HG03442 (cell line): Measurements from ENCODE around the gene LTBP1.

ENCODE experiments used
- ATAC-seq: cut with Tn5 transposase; IDR thresholded peaks from one replicate; pipeline ENCODE4 v1.9.1; 2021; ENCODE audit warnings: mild to moderate bottlenecking, moderate library complexity; ENCODE audit not compliant: unreplicated experiment

LTBP1 gene

DNA sequence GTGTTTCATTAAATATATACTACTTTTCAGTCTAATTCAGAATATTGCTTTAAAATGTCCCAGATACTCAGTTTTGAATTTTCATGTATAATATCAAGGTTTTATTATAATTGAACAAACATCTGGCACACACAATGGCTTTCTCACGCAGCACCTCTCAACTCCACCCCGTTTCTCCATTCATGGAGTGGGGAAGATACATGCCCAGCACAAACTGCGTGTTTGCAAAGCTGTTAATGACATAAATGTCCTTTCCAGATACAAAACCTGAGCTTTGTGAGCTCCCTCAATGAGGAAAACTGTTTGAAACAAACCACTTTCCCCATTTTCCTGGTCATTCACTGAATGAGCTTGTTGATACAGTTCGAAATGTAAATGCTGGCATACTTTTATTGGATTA, 379.3 kb downstream of the LTBP1 start:
- ATAC-seq: no peak

DNA sequence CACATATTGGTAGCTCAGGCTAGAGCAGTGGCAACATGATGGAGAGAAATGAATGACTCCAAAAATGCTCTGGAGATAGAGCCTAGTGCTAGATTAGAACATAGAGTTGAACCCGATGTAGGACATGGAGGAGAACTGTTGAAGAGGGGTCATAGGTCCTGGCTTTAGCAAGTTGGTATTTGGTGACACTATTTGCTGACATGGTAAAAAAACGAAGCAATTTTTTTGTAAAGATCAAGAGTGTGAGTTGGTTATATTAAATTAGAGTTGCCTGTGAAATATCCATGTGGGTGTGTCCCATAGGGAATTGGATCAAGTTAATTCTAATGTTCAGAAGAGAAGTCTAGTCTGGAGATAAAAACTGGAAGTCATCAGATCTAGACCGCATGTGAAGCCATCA, 386.7 kb downstream of the LTBP1 start:
- no peak for ATAC-seq

DNA sequence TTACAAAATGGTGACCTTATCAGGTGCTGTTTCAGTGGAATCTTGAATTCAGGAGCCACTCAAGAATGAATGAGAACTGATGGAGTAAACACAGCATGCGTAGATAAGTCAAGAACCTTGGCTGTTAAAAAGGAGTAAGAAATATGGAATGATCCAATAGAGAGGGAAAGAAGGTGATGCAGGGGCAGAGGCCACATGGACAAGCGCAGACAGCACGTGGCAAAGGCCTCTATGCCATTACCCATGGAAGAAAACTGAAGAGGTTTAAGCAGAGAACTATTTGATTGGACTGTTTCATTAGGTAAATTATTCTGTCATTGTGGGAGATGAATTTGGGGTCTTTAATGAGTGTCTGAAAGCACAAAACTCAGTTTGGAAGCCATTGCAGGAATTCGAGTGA, 387.3 kb downstream of the LTBP1 start:
- no peak for ATAC-seq

DNA sequence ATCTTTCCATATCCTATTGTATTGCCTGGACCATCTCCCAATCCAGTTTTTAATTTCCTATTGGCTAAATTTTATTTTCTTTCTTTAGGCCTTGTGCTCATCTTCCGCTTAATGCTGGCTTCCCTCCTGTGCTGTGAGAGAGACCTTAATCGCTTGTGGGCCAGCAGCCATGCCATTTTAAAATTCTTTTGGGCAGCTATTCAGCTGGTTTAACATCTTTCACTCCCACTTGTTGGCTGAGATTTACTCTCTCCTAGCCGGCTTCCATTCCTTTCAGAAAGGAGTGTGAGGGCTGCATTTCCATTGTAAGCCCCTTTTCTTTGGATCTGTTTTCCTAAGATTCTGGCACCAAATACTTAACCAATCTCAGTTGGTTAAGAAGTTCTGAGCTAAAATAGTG, 388.8 kb downstream of the LTBP1 start:
- ATAC-seq: no peak

DNA sequence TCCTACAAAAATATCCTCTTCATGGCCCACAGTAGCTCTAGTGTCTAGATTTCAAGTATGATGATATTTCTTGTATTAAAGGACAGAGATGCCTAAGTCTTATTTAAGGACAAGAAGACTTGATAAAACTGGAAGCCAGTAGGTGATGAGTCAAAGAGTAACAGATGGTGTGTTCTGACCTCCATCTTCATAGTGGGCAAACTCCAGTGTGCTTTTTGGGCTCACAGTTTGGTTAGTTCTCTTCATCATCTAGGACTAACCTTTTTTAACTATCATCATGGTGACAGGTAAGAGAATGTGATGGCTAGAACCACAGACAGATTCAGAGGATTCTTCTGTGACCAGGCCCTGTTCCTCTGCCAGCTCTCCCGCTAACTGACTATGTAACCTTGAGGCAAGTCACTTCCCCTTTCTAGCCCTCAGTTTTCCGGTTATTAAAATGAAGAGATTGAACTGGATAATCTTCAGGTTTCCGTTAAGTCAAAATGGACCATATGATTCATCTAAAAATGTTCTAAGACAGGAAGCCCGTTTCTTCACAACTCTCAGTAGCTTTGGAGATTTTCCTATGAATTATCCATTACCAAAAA, 389.4 kb downstream of the LTBP1 start:
- ATAC-seq: no peak

DNA sequence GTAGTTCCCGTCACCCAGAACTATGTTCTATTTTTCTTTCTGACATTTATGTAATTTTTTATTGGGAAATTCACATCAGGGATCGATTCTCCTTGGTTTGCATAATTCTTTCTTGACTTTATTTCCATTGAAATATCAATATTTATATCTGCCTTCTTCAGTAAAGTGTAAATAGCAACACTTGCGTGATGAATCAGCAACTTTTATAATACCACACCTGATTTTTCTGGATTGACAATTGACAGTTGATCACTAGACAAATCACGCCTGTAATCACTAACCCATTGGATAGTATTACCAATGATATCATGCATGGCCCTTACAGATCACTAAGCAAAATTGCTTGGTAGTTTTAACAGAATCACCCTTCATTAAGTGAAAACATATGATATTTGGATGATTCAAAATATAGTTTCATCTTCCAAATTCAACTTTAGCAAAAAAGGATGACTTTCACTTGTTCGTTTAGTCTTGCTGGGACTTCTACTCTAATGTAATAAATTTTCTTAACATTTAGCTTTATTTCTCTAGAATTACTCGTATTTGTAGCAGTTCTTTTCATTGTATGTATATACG, 390.7 kb downstream of the LTBP1 start:
- no peak for ATAC-seq

DNA sequence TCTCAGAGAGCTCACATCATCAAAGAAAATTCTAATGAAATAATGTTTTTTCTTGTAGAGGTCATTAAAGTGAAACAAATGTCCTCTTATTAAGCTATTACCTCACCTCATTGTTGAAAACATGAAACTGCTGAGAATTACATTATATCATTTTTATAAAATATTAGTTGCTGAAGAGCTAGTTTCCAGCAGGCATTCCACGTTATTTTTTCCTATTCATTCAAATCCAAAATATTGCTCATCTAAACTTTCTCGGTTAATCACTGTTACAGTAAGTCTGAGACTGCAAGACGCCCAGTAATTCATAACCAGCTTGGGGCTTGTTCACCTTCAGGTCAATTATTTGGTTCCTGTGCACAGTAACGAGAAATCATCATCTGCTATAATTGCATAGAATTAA, 391.2 kb downstream of the LTBP1 start:
- no peak for ATAC-seq

DNA sequence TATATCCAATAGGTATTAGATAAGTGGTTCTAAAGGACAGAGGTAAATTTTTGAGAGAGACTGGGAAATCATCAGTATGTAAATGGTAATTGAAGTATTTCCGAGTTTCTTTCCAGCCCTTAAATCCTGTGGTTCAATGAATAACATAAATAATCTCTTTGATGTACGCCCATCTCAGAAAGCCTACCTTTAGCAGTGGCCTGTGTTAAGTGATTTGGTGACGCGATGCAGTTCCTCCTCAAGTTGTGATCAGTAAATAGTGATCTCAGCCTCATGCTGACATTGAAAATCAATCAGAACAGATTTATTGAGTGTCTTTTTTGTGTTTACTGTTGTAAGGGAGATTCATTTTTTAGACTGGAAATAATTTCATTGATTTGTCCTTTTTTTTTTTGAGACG, 392.5 kb downstream of the LTBP1 start:
- ATAC-seq: no peak

DNA sequence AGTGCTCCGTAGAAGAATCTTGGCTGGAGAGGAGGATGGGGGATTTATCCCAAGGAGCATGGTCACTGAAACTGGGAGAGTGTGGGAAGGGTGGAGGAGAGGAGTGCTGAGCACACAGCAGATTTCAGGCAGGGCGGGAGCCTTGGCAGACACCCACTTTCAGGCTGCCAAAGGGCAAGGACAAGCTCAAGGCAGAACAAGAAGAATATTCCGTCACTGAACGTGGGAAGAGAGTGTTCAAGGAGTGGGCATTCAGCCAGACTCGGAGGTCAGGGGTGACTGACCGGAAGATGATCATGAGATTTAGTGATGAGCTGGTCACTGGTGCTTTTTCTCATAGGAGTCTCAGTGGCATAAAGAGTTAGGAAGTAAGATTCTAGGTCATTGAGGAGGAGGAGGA, 393.5 kb downstream of the LTBP1 start:
- no peak for ATAC-seq

DNA sequence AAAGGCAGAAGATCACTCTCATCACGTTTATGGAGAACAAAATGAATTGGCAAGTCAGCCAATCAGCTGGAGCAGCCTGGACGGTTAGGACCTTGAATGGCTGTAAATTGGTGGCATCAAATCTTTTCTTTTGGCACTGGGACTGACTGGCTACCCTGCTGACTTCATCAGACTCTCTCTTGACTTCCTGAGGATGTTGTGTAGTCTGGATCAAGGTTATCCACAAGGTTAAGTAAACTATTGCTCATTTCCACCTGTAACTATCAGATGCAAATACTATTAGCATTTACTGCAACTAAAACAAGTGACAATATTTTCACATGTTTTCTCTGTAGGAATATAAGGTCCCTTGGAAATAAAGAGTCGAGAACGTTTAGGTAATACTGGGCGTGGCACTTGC, 395.4 kb downstream of the LTBP1 start:
- no peak for ATAC-seq

DNA sequence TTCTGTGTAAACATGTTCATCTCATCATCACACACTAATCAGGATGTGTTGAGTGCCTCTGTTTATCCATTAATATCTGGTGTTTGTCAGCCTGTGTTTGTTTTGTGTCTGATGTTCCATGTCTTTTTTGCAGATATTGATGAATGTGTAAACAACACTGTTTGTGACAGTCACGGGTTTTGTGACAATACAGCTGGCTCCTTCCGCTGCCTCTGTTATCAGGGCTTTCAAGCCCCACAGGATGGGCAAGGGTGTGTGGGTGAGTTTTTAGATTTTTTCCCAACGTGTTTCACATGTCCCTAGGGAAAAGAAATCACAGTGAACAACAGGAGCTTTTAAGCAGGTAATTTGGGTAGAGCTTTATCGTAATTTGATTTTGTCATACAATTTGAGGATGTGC, 396.0 kb downstream of the LTBP1 start:
- ATAC-seq: no peak

DNA sequence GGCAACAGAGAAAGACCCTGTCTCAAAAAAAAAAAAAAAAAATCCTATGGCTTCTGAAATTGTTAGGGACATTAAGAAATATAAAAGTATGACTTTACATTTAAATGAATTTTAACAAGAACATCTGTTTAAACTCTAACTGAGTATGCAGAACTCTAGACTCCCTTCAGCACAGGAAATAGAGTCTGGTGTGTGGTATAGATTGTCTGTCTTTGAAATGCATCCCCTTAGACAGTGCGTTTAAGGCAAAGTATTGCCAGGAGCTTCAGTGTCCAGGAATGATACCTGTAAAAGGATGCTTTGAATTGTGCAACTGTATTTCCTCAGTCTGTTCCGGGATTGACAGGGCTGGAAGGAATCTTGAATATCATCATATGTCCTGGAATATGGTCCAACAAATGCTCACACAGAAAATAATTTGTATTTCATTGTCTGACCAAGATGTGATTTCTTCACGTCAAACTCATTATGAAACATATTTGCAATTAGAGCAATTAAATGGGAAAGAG, 396.7 kb downstream of the LTBP1 start:
- no peak for ATAC-seq

DNA sequence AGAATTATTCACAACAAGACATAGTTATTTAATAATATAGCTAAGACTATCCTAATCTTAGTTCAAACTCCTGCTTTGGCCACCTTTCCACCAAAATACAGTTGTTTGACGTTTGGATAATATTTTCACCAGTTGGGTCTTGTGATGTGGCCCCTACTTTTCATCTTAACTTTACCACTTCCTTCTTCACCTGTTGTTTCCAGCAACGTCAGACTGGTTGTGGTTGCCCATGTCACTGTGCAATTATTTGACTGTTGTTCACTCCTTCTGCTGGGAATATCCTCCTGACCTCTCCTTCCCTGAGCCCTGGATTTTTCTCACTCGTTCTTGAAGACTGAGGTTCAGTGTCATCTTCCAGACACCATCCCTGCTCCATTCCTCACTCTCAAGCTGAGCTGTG, 397.5 kb downstream of the LTBP1 start:
- no peak for ATAC-seq

DNA sequence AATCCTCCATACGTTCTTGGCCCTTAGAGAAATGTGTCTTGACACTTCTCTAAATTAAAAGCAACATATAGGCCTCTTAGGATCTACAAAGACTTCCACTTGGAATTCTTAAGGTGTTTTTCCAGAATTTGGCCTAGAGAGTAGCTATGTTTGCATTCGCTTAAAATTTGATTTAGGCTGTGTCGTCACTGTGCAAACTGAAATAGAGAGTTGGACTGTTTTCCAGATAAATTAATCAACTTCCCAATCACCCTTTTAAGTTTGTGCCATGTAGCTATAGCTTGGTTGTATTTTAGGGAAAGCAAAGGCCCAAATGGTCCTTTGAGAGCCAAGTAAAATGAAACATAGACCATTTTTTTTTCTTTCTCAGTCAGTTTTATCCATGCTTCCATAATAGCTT, 401.1 kb downstream of the LTBP1 start:
- ATAC-seq: no peak

DNA sequence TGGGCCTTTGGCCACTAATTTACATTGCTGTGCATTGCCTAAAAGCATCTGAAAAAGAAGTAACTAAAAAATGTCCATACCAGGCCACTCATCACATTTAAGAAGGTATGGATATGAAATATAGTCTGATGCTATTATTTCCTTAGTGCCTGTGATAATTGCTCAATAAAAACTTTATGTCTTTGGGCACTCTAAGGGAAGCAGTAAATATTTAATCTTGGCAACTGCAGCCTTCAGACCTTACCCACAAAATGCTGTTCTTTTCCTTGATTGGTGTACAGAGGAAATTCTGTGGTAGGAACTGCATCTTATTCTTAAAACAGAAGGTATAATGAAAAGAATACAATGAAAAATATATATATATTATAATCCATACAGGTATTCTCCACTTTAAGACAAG, 403.9 kb downstream of the LTBP1 start:
- no peak for ATAC-seq

DNA sequence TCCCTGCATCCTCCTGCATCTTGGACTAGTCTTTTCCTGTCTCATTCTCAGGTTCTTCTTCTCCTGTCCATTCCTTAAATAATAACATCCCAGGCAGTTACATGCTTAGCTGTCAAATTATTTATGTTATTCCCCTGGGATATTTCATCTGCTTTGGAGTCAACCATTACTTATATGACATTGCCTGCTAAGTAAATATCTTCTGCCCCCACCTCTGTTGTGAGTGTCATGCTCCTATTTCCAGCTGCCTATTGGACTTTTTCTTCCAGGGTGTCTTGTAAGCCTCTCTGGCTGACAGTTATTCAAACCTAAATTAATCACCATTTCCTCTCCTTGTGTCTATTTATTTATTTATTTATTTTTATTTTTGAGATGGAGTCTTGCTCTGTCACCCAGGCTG, 405.0 kb downstream of the LTBP1 start:
- ATAC-seq: no peak

DNA sequence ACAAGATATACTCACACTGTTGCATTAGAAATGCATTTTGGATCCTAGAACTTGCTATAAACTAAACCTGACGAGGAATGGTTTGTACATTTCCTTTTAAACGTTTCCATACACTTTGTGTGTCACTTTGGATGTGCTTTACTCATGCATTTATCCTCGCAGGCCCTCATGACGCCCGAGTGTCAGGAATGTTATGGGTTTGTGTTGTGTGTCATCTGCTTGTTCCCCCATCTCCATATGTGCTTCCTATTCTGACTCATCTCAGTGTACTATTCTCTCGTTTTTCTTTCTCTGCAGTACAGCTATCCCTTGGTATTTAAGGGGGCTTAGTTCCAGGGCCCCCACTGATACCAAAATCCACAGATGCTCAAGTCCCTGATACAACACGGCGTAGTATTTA, 408.2 kb downstream of the LTBP1 start:
- ATAC-seq: no peak

DNA sequence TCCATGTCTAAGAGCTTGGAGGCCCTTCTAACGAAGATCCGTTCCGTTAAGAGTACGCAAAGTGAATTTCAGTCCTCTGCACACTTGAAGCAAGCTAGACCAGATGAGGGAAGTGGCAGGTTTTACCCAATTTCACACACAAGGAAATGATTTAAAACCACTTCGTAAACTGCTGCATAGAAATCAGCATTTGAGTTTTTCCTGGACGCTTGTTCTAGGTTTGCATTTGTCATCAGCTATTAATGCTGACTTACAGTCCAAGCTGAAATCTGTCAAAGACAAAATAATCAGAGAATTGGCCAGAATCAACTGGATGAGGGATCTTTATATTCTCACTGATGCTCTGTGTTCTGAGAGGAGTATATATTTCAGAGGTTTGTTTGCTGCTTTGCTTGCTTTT, 412.1 kb downstream of the LTBP1 start:
- ATAC-seq: no peak

DNA sequence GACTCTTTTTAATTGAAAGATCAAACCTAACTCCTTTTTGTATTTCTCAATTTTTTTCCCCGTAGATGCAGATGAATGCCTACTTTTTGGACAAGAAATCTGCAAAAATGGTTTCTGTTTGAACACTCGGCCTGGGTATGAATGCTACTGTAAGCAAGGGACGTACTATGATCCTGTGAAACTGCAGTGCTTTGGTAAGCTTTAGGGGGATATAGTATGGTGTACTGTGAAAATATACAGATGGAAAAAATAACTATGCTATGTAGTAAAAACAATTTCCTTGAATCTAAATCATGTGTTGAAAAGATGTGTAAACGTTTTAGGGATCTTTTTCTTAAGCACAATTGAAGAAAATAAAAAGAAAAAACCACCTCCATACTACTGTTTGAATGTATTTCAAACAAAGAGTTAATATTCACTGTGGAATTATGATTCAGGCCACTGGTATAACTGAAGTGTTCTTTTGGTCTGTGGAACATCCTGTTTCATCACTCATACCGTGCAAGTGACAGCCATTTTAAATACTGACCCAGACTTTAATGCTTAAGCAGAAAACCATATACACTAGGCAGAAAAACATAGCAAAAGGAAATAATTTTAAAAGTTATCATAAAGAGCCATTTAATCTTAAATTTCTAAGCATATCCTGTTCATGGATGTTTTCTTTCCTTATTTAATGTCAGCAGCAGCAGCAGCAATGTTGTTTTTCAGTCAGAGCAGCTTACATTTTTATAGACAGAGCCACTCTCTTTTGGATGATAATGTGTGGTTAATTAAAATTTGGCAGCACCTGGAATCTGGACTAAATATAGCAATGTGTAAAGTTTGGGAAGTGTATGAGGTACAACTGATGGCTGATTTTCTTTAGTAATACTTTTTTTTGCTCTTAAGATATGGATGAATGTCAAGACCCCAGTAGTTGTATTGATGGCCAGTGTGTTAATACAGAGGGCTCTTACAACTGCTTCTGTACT, 416.9 kb downstream of the LTBP1 start:
- ATAC-seq: no peak

DNA sequence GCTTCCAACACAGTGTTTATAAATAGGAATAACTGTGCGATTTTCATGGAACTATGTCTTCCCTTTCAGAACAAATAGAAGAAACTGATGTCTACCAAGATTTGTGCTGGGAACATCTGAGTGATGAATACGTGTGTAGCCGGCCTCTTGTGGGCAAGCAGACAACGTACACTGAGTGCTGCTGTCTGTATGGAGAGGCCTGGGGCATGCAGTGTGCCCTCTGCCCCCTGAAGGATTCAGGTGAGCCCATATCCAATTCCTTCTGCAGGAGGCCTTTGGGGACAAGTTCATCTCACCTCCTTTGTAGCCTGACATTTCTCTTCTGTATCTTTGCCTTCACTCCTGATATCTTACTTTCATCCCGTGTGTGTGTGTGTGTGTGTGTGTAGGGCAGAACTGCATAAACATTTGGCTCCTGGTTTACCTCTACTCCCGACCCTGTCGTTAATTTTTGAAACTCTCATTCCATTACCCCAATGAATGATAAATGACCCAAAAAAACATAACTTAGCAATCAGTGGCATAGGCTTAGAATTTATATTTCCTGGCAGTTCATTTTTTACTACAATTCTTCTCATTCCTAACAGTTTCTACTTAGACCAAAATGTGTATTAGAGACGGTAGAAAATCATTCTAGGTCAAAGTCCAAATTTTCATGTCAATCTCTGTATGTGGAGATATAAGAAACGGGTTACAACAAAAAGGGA, 418.7 kb downstream of the LTBP1 start:
- ATAC-seq: no peak

DNA sequence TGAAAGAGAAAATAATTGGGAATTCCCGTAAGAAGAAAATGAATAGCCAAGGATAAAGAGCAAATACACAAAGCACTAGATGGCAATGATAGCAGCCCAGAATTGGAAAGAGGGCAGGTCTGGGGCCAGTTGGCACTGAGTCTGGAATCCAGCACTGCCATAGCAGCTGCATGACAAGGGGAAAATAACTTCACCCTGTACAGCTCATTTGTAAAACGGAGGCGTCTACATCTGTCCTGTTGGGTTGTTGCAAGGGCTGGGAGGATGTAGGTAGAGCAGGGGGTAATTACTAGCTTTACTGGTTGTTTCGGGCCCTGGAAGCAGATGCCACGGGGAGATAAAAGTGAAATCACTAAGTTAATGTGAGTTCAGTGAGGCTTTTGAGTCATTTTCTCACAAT, 419.7 kb downstream of the LTBP1 start:
- no peak for ATAC-seq
